SKM-1 (cell line): ENCODE data around the gene NAV3.
"Not testable (repeated sequence)": the region's sequence is repeated elsewhere in the genome, so short reads cannot be mapped to it uniquely, and the experiment has no call there.

Experiments used
- DNase-seq: peaks from one replicate; lab custom pipeline; 2025; ENCODE audit not compliant: unreplicated experiment; lab: John Stamatoyannopoulos, UW

NAV3 gene

DNA sequence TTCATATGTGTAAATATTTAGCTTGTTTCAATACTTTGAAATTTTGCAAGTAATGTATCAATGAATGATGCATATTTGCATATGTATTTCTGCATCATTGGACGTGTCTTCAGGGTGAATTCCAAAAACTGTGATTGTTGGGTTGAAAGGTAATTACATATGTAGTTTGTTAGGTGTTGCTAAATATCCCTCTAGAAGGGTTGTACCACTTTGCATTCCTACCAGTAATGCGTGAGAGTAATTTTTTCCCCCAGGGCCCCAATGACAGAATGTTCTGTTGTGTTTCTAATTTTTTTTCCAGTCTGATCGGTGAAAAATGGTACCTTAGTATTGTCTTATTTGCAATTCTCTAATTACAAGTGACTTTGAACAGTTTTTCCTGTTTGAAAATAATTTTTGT lies 408.9 kb downstream of the NAV3 start:
- no peak for DNase-seq

DNA sequence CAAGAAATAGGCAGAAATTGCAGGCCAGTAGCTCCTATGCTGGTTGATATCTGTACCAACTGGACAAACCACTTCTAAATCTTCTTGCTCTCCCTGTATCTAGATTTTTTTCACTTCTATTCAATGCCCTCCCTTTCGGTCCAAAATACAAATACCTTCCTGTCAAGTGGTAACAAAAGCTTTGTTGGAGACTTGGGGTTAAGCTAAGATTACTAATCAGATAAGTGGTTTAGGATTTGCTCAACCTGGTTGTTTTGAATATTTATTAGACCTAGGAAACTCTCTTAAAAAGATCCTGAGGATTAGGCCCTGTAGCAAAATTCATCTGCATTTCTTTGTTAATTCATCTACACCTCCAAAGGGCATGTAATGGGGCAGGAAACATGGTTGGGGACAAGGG lies 410.1 kb downstream of the NAV3 start:
- DNase-seq: no peak

DNA sequence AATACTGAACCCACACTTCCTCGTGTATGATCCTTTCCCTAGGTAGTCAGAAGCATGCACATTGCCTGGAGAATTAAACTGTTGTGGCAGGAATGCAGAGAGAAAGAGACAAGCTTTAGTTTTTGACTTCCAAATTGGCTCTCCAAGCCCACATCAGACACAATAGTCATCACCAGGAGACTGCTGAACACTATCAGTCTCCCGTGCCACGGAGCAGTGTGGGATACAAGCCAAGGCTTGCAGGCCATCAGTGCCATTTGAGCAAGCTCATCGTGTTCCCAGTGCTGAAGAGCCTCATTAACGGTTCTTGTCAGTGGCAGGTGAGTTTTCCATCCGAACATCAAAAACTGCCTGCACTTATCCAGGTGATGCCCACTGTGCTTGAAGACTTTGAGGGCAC lies 410.8 kb downstream of the NAV3 start:
- no peak for DNase-seq

DNA sequence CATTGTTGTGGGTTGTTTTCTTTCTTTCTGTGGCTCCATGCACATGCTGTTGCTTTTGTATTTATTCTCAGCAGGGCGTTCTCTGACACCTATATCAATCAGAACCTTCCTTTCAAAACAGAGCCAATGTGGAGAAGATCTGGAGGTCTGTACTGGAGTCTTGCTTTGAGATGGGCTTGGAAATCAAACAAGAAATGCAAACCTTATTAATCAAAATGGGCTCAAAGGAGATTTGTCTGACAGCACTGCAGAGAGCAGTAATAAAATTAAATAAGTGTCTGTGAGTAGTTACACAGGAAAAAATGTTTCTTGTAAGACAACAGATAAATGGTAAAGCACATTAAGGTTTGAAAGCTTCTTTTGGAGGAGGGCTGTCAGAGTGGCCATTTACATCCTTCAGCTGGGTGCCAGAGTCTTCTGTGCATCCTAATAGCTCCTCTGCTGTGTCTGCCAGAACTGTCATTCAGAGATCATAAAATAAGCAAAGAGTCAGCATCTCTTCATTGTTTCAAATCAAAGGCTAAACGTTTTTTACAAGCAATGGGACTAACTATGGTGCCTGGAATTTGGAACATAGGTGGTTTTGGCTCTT lies 414.3 kb downstream of the NAV3 start:
- no peak for DNase-seq

DNA sequence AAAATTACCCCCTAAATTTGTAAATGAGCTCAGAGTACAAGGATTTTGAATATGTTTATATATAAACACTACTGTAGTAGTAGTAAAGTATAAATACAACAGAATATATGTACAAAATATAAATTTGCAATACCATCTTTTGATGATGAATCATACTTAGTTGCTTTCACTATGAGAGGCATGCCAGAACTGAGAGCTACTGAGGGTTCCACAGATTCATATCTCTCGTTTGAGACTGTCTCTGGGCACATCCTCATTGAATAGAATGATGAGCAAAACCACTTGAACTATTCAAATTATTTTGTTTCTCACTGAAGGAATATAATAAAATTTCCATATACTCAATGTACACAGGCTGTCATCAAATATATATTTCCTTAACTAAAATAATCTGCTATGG lies 417.6 kb downstream of the NAV3 start:
- DNase-seq: no peak

DNA sequence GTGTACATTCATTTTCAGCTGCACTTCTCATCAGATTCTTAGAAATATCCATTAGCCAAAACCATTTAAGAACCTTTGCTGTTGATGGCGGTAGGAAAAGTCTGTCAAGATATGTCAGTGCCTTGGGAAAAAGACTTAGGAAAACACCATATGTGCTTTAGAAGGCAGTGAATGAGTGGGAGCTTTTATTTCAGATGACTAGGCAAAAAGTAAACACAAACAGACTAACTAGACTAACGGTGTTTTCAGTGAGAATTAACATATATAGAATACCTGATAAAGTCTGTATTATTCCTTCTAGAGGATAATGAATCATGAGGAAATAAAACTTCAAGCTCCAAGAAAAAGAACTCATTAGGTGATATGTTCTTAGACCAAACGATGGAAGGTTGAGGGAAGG lies 418.9 kb downstream of the NAV3 start:
- DNase-seq: no peak

DNA sequence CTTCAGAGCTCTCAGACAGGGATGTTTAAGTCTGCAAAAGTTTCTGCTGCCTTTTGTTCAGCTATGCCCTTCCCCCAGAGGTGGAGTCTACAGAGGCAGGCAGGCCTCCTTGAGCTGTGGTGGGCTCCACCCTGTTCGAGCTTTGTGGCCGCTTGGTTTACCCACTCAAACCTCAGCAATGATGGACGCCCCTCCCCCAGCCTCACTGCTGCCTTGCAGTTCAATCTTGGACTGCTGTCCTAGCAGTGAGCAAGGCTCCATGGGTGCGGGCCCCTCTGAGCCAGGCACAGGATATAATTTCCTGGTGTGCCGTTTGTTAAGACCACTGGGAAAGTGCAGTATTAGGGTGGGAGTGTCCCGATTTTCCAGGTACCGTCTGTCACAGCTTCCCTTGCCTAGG lies 427.0 kb downstream of the NAV3 start:
- DNase-seq: not testable (repeated sequence)

DNA sequence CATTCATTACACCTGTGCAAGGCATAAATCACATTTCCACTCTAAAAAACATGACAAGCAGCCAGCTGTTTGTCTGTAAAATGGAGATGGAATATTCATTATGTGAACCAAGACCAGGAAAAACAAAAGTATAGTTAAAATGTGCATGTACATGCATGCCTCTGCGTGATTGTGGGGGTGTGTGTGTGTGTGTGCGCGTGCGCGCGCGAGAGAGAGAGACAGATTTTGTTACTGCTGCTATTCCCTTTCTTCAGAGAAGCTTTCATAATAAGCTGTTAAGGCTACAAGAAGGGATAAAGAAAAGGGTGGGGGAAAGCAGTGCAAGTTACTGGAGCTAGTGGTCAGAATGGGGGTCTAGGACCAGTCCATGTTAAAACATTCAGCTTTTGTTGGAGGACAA lies 430.3 kb downstream of the NAV3 start:
- no peak for DNase-seq

DNA sequence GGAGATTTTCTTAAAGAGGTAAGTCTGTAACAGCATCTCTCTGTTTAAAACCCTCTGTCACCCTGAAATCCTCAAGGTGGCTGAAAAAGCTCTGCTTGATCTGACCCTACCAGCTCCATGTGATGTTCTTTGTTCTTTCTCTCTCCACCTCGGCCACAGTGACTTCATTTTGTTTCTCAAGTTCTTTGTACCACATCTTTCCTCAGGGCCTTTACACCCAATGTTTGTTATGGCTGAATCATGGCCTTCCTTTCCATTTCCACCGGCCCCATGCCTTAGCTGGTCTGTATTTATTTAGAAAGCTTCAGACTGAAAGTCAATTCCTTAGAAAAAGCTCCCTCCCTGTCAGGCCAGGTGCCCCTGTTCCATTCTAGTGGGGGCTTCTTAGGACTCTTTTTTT lies 431.2 kb downstream of the NAV3 start:
- DNase-seq: no peak
